Stimulated activated CD4-positive, alpha-beta T cell treated with anti-CD3 and anti-CD28 coated beads, Interleukin-15, amount 100 ng/mL, for 24 hours (primary cell): ENCODE measurements around the gene EPB41L2.
"Not testable (repeated sequence)": the region's sequence is repeated elsewhere in the genome, so short reads cannot be mapped to it uniquely, and the experiment has no call there.

Source experiments
- DNase-seq: peaks from one replicate; pipeline ENCODE4 v3.0.0-alpha.2; 2020

The EPB41L2 gene

DNA sequence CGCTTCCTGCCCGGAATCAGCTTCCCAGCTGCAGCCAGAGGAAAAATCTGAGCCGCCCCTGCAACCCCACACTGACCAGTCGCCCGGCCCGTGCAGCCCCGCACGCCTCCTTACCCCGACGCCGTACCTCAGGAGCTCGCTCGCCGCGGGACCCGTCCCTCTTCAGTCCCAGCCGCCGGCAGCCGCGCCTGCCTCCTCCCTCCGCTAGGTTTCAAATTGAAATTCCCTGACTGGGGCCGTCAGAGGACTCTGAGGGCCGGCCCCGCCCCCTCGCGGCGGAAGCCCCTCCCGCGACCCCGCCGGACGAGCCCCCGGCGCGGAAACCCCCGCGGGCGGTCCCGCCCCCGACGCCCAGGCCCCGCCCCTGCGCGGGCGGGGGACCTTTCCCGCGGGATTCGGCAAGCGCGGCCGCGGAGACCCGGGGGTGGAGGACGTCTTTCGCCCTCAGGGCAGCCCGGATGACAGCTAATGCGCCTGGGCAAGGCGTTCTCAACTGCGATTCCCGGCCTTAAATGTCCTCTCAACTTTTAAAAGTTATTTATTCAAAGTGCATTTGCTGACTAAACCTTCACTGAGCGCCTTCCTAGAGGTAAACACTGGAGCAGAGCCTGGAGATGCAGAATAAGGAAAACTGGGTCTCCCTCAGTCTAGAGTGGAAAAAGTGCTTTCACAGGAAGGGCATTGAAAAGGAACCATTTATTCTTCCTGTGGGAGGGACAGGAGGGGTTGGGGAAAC lies at the start of gene EPB41L2:
EPB41L2 (minus strand) TSS at position 218 of the 736 bp plus-strand sequence. CDS start 106,760 bp downstream, outside the sequence.
- peak; percentile 87 for DNase-seq

DNA sequence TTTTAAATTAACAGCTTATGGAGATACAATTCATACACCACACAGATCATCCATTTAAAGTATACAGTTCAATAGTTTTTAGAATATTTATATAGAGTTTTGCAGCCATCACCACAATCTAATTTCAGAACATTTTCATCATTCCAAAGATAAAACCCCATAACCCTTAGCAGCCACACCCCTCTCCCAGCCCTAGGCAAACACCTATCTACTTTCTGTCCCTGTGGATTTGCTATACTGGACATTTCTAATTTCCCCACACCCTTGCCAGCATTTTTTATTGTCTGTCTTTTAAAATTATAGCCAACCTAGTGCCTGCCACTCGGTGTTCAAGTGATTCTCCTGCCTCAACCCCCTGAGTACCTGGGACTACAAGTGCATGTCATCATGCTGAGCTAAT lies 49.2 kb upstream of the EPB41L2 start:
- DNase-seq, result no peak

- no peak for DNase-seq
These were observed 44.1 kb upstream of the EPB41L2 start for GRCh38 chr6:131107151-131107550.

GRCh38 chr6:131103901-131104300 lies 40.9 kb upstream of the EPB41L2 start:
- no peak for DNase-seq

DNA sequence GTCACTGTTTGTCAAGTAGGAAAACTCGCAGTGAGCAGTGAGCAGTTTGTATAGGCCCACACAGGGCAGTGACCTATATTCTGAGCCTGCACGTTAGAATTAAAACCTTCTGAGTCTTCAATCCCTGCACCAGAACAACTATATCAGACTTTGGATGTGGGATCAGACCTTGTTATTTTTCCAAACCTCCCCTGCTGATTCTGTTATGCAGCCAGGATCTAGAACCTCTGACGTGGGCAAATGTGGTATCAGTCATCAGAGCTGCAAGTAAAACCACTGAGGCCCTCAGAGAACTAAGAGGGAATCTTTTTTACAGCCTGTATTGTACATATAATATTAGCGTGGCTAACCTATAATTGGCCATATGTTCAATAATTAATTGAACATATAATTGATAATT lies 40.3 kb upstream of the EPB41L2 start:
- DNase-seq, result no peak

DNA sequence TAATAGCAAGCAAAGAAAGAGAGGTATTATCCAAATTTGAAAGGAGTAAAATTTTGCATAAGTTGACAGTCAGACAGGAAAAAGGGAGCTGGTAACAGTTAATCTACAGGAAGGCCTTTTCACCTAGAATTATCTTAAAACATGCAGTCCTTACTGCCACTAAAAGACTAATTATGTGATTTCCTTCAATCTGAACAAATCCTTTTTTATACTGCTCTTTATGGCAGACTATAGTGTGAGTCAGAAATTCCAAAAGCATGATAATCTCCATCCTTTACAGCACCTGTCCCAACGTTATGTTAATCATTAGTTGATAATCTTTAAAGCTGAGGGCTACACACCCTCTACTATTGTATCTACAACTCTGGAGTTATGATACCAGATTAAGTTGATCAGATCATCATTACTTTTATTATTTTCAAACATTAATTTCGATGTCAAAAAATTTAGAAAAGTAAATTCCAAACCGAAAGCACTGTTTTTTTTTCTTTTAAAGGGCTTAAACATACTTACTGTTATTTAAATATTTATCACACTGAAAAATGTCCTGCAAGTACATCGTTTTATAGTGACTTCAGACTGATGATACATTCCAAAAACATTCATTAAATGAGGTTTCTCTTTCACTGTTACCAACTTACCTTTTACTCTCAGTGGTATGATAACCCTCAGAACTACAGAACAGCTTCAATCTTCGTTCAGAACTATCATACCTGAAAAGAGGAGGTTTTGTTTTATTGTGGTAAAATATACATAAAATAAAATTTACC lies 39.1 kb upstream of the EPB41L2 start:
- no peak for DNase-seq

DNA sequence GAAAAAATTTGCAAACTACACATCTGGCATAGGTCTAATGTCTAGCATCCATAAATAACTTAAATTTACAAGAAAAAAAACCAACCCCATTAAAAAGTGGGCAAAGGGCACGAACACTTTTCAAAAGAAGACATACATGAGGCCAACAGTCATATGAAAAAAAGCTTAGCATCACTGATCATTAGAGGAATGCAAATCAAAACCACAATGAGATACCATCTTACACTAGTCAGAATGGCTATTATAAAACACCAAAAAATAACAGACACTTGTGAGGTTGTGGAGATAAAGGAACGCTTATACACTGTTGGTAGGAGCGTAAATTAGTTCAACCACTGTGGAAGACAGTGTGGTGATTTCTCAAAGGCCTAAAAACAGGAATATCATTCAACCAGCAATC lies 33.7 kb upstream of the EPB41L2 start:
- no peak for DNase-seq

- no peak for DNase-seq
These were observed 30.3 kb upstream of the EPB41L2 start for GRCh38 chr6:131093334-131093733.

GRCh38 chr6:131091944-131092343 lies 28.9 kb upstream of the EPB41L2 start:
- not testable (repeated sequence) for DNase-seq

DNA sequence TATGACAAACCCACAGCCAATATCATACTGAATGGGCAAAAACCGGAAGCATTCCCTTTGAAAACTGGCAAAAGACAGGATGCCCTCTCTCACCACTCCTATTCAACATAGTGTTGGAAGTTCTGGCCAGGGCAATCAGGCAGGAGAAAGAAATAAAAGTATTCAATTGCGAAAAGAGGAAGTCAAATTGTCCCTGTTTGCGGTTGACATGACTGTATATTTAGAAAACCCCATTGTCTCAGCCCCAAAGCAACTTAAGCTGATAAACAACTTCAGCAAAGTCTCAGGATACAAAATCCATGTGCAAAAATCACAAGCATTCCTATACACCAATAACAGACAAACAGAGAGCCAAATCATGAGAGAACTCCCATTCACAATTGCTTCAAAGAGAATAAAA lies 27.3 kb upstream of the EPB41L2 start:
- DNase-seq, result not testable (repeated sequence)

DNA sequence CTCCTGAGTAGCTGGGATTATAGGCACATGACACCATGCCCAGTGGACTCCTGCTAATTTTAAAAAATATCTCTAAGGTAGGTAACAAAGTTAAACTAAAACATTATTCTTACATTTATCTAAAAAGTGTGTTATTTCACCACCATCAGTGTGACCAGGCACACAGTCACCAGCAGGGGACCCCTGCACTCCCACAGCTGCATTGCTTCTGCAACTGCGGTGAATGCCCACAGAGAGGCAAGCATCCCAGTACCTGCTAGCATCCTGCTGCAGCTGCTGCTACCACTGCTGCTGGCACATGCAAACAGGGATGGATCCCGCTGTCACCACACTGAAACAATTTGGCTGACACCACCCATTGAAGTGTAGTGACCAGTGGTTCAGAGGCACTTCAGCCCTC lies 21.9 kb upstream of the EPB41L2 start:
- no peak for DNase-seq

DNA sequence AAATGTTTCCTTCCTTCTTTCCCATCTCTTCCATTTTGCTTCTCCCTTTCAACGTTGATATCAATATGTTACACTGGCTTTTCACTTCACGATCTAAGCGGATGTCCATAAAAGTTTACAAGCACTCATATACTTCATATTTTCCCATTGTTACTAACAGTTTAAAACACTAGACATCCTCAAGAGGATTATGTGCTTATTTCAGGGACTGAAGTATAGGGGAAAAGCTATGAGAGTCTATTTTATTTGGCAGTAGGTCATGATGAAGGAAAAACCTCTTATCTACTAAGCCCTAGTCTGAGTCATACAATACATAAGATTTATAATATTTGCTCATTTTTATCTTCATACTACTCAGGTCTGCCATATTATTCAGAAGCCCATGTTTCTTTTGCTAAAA lies 20.6 kb upstream of the EPB41L2 start:
- no peak for DNase-seq

DNA sequence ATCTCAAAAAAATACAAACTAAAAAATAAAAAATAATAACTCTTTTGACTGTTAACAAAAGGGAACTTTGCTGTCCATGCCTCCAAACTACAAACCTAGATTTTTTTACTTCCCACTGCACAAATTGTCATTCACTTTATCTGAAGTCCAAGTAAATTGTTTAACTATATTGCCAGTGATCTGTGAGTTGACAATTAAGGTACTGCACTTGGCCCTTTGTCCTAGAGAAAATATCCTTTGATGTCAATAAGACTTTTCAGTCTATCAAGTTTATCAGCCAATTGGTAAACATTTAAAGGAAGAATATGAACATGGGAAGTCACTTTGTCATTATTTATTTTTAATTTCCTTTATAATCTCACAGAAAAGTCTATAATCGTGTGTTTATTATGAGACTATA lies 19.3 kb upstream of the EPB41L2 start:
- no peak for DNase-seq

- no peak for DNase-seq
These were observed 17.0 kb upstream of the EPB41L2 start for GRCh38 chr6:131080084-131080483.

DNA sequence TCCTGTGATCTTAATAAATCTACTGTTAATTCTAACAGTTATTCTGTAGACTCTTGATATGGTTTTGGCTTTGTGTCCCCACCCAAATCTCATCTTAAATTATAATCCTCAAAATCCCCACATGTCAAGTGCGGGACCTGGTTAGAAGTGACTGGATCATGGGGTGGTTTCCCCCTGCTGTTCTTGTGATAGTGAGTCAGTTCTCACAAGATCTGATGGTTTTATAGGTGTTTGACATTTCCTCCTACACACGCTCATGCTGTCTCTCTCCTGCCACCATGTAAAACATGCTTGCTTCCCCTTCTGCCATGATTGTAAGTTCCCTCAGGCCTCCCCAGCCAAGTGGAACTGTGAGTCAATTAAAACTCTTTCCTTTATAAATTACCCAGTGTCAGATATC lies 10.5 kb upstream of the EPB41L2 start:
- no peak for DNase-seq

DNA sequence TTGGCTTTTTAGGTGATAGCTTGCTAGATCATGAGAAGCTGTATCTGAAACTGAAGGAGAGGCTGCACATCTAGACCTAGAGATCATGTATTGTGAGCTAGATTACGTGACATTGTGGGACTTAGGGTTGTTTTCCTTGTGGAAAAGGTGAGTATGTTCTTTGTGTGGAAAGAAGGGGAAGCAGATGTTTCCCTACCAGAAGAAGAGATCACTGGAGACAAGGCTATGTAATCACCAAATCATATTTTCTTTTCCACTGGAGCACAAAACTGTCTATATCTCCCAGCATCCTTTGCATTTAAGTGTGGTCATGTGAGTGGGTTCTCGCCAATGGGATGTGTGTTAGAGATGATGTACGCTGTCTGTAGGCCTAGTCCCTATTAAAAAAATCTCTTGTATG lies 7.0 kb upstream of the EPB41L2 start:
- DNase-seq, result no peak

DNA sequence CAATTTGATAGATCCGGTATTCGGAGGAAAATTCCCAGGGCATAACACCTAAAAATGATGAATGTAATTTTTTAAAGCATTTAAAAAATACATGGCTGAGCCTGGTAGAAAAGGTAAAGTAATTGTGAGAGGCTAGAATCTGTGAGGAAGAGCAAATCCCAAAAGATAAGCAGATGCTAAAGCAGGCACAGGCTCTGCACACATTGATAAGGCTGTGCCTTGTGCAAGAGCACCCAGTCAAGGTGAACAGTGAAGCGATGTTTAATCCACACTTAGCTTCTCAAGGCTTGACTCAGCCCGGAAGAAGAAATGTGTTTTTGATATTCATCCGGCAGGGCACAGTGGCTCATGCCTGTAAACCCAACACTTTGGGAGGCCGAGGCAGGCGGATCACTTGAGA lies 5.1 kb upstream of the EPB41L2 start:
- DNase-seq, result no peak

GRCh38 chr6:131067521-131067920 lies 4.5 kb upstream of the EPB41L2 start:
- DNase-seq, result no peak

- no peak for DNase-seq
These were observed 2.8 kb upstream of the EPB41L2 start for GRCh38 chr6:131065824-131066171.

- DNase-seq, result no peak
These were observed 2.2 kb upstream of the EPB41L2 start for GRCh38 chr6:131065112-131065823.

- DNase-seq, result no peak
These were observed 773 bp upstream of the EPB41L2 start for GRCh38 chr6:131063764-131064272.

DNA sequence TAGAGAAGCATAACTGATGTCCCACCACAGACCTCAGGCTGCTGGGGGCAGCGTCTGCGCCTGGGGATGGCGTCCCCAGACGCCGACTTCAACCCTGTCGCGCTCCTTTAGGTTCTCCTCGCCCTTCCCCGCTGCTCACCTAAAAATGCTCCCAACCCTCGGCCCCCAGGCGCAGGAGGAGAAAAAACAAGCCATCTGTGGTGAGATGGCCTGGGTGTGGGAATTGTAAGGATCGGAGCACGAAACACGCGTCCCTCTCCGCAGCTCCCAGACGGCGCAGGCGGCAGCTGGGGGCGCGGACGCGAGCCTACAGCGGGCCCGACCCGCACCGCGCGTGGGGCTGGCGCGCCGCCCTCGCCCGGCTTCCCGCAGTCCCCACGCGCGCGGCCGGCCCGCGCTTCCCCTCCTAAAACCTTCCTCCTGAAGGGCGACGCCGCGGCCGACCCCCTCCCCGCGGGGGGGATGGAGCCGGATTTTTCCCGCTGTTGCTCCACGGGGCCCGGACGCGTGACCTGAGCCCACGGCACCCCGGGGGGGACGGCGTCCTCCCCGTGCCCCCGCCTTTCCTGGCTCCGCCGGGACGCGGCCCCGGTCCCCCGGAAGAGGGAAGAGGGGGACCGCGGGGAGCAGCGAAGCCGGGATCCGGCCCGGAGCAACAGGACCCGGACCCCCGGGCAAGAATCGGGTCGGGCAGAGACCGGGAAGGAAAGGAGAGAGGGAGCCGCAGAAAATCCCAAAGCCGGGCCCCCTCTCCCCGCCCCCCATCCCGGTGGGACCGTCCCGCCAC lies 611 bp downstream of the EPB41L2 start:
- DNase-seq, result peak; percentile 32

DNA sequence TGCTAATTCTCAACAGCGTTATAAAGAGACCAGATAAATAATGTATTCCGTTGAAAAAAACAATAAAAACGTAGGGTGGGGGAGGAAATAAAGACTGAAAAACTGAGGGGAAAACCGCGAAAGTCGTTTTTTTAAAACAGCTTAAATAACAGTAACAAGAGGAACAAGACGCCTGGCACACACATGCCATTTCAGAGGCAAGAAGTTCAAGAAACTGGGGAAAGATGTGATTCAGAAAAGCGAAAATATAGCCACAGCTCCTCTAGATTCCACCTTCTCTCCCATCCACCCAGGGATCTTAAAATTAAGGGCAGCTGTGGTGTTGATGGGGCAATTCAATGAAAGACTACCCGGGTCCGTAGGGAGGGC lies 1.3 kb downstream of the EPB41L2 start:
- no peak for DNase-seq
